ENCODE measurements around the gene ACKR2. TPM values are rescaled to one million over a fixed set of nuclear protein-coding genes. Genes with fewer than 3 reads are reported as not detected.

Gene ACKR2
- total and polyA plus RNA-seq, 2 of the 13 experiments (the other 11 are each of a cell fraction or from before 2014, with no cell fraction given), result 1.1 to 1.9 TPM

DNA sequence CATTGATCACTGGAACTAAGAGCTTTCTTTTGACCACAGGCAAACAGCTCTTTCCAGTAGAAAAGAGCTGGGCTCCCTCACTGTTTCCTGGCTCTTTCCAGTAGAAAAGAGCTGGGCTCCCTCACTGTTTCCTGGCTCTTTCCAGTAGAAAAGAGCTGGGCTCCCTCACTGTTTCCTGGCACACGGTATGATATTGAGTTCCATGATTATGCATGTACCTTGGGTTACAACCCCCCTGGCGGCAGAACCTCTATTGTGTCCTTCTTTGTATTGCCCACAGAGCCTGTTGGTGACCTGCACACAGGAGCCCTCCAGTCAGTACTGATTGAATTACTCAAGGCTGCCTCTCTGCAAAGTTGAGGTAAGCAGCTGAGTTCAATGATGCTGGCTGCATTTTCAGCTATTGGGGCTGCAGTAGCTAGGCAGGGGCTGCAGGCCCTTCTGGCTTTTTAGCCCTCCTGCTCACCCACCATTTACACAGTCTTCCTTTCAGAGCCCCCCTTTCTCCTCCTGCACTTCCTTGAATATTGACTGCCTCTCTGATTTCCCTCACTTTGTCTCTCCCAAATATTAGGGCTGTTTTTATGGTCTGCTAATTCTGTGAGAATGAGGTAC, 10.2 kb downstream of the ACKR2 start (continued):
- TF ChIP-seq, protein P1, sequence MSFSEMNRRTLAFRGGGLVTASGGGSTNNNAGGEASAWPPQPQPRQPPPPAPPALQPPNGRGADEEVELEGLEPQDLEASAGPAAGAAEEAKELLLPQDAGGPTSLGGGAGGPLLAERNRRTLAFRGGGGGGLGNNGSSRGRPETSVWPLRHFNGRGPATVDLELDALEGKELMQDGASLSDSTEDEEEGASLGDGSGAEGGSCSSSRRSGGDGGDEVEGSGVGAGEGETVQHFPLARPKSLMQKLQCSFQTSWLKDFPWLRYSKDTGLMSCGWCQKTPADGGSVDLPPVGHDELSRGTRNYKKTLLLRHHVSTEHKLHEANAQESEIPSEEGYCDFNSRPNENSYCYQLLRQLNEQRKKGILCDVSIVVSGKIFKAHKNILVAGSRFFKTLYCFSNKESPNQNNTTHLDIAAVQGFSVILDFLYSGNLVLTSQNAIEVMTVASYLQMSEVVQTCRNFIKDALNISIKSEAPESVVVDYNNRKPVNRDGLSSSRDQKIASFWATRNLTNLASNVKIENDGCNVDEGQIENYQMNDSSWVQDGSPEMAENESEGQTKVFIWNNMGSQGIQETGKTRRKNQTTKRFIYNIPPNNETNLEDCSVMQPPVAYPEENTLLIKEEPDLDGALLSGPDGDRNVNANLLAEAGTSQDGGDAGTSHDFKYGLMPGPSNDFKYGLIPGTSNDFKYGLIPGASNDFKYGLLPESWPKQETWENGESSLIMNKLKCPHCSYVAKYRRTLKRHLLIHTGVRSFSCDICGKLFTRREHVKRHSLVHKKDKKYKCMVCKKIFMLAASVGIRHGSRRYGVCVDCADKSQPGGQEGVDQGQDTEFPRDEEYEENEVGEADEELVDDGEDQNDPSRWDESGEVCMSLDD (CRISPR knock-in tag; IDR thresholded peaks at IDR 0.05; ENCODE audit: borderline replicate concordance), result no peak
- TF ChIP-seq TEAD3 (CRISPR knock-in tag; optimal IDR thresholded peaks at IDR 0.05; ENCODE audit: borderline replicate concordance), result peak; percentile 41
- TF ChIP-seq, protein P2, sequence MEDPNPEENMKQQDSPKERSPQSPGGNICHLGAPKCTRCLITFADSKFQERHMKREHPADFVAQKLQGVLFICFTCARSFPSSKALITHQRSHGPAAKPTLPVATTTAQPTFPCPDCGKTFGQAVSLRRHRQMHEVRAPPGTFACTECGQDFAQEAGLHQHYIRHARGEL (CRISPR knock-in tag; IDR thresholded peaks at IDR 0.05), result no peak
- TF ChIP-seq NCOA5 (CRISPR knock-in tag; IDR thresholded peaks at IDR 0.05), result no peak
- no peak for TF ChIP-seq ZNF138 (CRISPR knock-in tag; IDR thresholded peaks at IDR 0.05; ENCODE audit: low read depth)
- TF ChIP-seq, protein P3, sequence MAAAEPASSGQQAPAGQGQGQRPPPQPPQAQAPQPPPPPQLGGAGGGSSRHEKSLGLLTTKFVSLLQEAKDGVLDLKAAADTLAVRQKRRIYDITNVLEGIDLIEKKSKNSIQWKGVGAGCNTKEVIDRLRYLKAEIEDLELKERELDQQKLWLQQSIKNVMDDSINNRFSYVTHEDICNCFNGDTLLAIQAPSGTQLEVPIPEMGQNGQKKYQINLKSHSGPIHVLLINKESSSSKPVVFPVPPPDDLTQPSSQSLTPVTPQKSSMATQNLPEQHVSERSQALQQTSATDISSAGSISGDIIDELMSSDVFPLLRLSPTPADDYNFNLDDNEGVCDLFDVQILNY (CRISPR knock-in tag; conservative IDR thresholded peaks at IDR 0.05), result no peak
- no peak for TF ChIP-seq JARID2 (CRISPR knock-in tag; IDR thresholded peaks at IDR 0.05; ENCODE audit: insufficient replicate concordance)

DNA sequence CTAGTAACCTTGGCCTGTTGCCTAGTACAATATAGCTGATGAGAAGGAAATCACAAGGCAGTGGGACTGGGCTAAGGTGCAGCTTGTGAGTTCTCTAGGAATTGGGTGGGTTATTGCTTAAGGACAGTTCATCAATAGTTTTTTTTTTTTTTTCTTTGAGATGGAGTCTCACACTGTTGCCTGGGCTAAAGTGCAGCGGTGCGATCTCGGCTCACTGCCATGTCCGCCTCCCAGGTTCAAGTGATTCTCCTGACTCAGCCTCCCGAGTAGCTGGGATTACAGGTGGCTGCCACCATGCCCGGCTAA, 11.5 kb downstream of the ACKR2 start:
- intact Hi-C loops (cut with micrococcal nuclease; ENCODE audit: unreplicated experiment), result no loop called here

More for the DNA sequence above, 11.5 kb downstream of the ACKR2 start:
- DNase-seq (ENCODE audit: low spot score) (no peak), FAIRE-seq (no peak), ATAC-seq (no peak)
- no peak overlapping the region for H3K4me2 ChIP-seq (ENCODE audit: low read depth, low read length)
- H3K4me3 ChIP-seq (replicated peaks in 1 of 3; ENCODE audit: insufficient read depth in 1 of 3, low read depth in 2 of 3, low read length in 3 of 3), result no peak overlapping the region
- H3K27ac ChIP-seq (ENCODE audit: extremely low read length, insufficient read depth, low read length), result no peak overlapping the region
- H3K79me2 ChIP-seq (ENCODE audit: insufficient read depth, low read length), result no peaks in the 10 kb centered on the region
- TF ChIP-seq ZNF20 (CRISPR knock-in tag; IDR thresholded peaks at IDR 0.05), result no peak
- no peak for TF ChIP-seq RNF2 (conservative IDR thresholded peaks at IDR 0.05; ENCODE audit: low read depth)
- no peak for TF ChIP-seq ZNF292 (CRISPR knock-in tag; IDR thresholded peaks at IDR 0.05; ENCODE audit: borderline replicate concordance, low read depth)
- TF ChIP-seq, protein P4, sequence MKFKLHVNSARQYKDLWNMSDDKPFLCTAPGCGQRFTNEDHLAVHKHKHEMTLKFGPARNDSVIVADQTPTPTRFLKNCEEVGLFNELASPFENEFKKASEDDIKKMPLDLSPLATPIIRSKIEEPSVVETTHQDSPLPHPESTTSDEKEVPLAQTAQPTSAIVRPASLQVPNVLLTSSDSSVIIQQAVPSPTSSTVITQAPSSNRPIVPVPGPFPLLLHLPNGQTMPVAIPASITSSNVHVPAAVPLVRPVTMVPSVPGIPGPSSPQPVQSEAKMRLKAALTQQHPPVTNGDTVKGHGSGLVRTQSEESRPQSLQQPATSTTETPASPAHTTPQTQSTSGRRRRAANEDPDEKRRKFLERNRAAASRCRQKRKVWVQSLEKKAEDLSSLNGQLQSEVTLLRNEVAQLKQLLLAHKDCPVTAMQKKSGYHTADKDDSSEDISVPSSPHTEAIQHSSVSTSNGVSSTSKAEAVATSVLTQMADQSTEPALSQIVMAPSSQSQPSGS (CRISPR knock-in tag; IDR thresholded peaks at IDR 0.05), result no peak
- TF ChIP-seq ZNF33A (CRISPR knock-in tag; IDR thresholded peaks at IDR 0.05; ENCODE audit: borderline replicate concordance), result no peak
- TF ChIP-seq ZNF34 (CRISPR knock-in tag; IDR thresholded peaks at IDR 0.05; ENCODE audit: borderline replicate concordance), result no peak
- no peak for TF ChIP-seq TBP (CRISPR knock-in tag; IDR thresholded peaks at IDR 0.05)
- no peak for TF ChIP-seq ZNF816 (CRISPR knock-in tag; IDR thresholded peaks at IDR 0.05; ENCODE audit: borderline replicate concordance)
- TF ChIP-seq SNAI1 (CRISPR knock-in tag; IDR thresholded peaks at IDR 0.05; ENCODE audit: borderline replicate concordance), result no peak
- in situ Hi-C loops (cut with HindIII; ENCODE audit: extremely low pct_ligation_motif_present, low pct_unique_long_range_greater_than_20kb), result no loop called here
- H3K4me1 ChIP-seq (ENCODE audit: insufficient read depth, low read length), result peaks cover 73% of the 10 kb centered on the region
- H3K27me3 ChIP-seq (ENCODE audit: control insufficient read depth in 1 of 2, insufficient read depth in 2 of 2, low read length in 2 of 2), result no peaks in the 10 kb centered on the region
- H3K9me3 ChIP-seq (ENCODE audit: low read length), result no peaks in the 10 kb centered on the region
- ChIA-PET POLR2A (interaction anchor here (0.7 to 3.8 kb wide), 4 partner anchors 9 to 64 kb away, joined by 3 to 61 read pairs (median 10); partner anchors contain the start of genes CYP8B1 and HIGD1A), CTCF (ENCODE audit: low intra/inter-chr PET ratio, low total read pairs) (no interaction called here)
- H4K20me1 ChIP-seq (ENCODE audit: insufficient read depth, low read length), result no peaks in the 10 kb centered on the region
- WGBS (ENCODE audit: low lambda C conversion rate), result 81% methylated on average over 6 of the region's 6 CpGs
- H3K9ac ChIP-seq (ENCODE audit: insufficient read depth, low read depth, low read length), result no peak overlapping the region
- no peak overlapping the region for H2AFZ ChIP-seq (ENCODE audit: low read length)
- BruUV-seq (replicated peaks), result no TSS peak
- no peaks in the 10 kb centered on the region for H3K36me3 ChIP-seq (replicated peaks in 1 of 2; ENCODE audit: control insufficient read depth in 1 of 2, insufficient read depth in 2 of 2, low read length in 2 of 2)
